HG03457 (cell line): Measurements from ENCODE around the gene SYT17.

Source experiments
- ATAC-seq: cut with Tn5 transposase; IDR thresholded peaks from one replicate; pipeline ENCODE4 v1.9.1; 2021; ENCODE audit warnings: moderate number of reproducible peaks; ENCODE audit not compliant: unreplicated experiment

SYT17 gene

DNA sequence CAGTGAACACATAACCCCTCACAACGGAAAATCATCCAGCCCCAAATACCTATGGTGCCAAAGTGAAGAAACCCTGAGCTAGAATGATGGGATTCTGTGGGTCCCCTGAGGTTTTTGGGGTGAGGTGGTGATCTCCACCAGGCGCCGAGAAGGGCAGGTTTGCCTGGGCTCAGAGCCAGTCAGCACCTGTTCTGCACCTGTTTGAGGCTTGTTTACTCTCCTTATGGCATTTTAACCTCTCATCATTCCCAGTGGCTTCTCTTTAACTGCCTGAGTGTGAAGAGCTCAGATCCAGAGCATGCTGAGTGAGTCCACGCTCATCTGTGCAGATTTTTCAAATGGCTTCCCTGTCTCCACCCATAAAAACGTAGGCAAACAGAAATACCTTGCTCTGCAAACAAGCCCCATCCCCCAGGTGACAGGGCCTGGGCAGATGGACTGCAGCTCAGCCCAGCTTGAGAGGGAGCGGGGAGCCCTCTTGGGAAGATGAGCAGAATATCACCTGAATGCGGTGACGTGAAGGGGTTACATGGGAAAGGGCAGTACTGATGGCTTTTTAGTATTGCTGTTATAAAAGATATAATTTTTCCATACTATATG is 77.4 kb downstream of the SYT17 start:
- no peak for ATAC-seq

DNA sequence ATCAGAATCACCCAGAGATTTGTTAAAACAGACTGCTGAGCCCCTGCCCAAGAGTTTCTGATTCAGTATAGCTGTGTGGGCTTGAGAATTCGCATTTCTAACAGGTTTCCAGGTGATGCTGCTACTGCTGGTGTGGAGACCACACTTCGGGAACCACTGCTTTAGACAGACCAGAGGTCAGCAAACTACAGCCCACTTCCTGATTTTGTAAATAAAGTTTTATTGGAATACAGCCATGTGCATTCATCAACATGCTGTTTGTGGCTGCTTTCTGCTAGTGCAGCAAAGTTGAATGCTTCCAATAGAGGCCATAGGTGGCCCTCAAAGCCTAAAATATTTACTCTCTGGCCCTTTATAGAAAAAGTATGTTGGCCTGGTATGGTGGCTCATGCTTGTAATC is 84.9 kb downstream of the SYT17 start:
- no peak for ATAC-seq

GRCh38 chr16:19254611-19255010 is 86.6 kb downstream of the SYT17 start:
- ATAC-seq: no peak

DNA sequence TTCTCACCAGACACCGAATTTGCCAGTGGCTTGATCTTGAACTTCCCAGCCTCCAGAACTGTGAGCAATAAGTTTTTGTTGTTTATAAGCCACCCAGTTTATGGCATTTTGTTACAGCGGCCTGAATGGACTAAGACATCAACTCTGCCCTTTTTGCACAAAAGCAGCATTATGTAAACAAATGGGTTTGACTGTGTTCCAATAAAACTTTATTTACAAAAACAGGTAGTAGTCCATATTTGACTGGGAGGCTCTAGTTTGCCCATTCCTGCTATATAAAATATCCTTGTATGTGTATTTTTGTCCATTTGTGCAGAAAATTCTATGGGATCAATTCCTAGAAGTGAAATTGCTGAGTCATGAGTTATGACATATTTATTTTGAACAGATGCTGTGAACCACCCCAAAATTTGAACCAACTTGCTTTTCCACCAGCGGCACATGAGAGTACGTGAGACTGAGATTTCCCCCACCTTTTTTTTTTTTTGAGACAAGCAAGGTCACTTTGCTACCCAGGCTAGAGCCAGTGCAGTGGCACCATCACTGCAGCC is 96.2 kb downstream of the SYT17 start:
- no peak for ATAC-seq

DNA sequence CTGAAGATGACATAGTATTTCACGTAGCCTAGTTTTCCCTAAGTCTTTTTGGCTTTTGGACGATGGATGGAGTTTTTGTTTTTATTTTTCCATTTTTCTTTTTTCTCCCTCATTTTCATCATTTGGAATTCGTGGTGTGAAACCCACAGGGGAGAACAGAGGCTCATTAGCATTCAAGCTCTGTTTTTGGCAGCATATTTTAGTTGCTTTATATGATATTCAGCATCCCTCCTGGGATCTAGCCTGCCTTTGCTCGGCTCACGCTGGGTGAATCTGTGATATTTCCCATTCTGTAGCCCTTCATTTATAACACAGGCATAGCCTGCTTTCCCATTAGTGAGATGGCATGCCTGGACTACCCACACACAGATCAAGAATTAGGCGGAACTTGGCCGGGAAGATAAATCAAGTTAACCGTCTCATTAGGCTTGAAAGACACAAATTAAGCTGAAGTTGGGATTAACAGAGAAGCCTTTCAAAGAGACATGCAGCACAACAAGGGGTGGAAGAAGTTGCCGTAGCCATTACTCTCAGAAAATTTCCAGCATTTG is 97.4 kb downstream of the SYT17 start:
- ATAC-seq: no peak

DNA sequence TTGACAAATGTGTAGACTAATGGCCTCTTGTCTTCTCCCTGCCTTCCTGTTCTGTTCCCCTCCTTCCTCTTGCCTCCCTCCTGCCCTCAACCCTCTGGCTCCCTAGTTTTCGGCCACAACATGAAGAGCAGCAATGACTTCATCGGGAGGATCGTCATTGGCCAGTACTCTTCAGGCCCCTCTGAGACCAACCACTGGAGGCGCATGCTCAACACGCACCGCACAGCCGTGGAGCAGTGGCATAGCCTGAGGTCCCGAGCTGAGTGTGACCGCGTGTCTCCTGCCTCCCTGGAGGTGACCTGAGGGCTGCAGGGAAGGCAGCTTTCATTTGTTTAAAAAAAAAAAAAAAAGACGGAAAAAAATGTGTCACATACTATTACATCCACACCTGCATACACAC is 98.7 kb downstream of the SYT17 start:
- ATAC-seq: no peak

DNA sequence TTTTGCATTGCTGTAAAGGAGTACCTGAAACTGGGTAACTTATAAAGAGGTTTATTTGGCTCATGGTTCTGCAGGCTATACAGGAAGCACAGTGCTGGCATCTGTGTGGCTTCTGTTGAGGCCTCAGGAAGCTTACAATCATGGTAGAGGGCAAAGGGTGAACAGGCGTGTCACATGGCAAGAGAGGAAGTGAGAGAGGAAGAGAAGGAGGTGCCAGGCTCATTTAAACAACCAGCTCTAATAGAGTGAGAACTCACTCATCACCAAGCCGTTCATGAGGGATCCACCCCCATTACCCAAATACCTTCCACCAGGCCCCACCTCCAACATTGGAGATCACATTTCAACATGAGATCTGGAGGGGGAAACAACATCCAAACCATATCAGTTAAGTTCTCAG is 101.1 kb downstream of the SYT17 start:
- ATAC-seq: no peak

GRCh38 chr16:19274165-19274797 is 106.2 kb downstream of the SYT17 start:
- no peak for ATAC-seq

DNA sequence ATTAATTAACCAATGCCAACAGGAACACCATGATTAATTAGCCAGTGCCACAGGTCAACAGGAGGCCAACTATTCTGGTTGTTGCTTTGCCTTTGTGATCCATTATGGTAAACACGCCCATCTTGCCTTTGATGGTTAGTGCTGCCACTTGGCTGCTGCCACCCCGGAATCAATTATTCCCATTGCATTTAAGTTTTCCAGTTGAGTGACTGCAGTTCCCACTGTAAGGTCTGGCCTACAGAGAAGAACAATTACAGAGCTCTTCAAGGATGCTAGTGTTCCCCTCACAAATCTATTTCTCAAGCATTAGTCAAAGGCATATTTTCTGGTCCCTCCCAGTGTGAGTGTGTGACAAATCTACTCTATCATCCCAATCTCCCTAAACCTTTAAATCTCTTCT is 110.4 kb downstream of the SYT17 start:
- no peak for ATAC-seq

- ATAC-seq: no peak
These were observed 113.2 kb downstream of the SYT17 start for GRCh38 chr16:19281246-19281645.

GRCh38 chr16:19282101-19282500 is 114.1 kb downstream of the SYT17 start:
- ATAC-seq: no peak

DNA sequence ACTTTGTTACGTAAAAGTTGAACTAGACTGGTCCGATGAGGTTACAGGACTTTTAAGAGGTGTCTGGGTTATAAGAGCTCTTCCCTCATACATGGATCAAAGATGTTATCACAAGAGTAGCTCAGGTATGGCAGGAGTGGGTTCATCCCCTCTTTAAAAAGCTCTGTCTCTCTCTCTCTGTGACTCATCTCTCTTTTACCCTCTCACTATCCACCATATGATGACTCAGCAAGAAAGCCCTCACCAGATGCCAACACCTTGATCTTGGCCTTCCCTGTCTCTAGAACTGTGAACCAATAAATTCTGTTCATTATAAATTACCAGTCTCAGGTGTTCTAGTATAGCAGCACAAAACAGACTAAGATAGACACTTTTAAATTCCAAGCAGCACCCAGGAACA is 115.6 kb downstream of the SYT17 start:
- ATAC-seq: no peak

DNA sequence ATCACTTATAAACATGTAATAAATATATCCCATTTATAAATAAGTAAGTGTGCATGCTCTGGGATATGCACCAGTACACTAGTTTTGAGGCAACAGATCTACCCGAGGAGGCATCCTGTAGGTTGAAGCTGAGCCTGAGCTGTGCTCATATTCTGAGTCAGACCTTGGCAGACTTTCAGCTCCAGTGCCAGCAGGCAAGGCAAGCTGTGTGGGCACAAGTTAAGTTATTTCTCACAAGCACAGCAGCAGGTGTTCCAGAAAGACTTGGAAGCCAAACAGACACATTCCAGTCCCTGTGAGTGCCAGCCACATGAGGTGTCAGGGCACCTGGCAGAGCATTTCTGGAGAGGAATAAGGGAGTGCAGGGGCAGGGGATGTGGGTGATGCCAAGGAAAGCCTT is 116.2 kb downstream of the SYT17 start:
- no peak for ATAC-seq

- ATAC-seq: no peak
These were observed 117.4 kb downstream of the SYT17 start, which contains the start of gene CLEC19A for GRCh38 chr16:19285431-19285830. Gene CLEC19A, plus strand, starts transcription at chr16:19285731. Its CDS starts 121 bp downstream, at chr16:19285852.

GRCh38 chr16:19286827-19287226 is 118.8 kb downstream of the SYT17 start:
- no peak for ATAC-seq

DNA sequence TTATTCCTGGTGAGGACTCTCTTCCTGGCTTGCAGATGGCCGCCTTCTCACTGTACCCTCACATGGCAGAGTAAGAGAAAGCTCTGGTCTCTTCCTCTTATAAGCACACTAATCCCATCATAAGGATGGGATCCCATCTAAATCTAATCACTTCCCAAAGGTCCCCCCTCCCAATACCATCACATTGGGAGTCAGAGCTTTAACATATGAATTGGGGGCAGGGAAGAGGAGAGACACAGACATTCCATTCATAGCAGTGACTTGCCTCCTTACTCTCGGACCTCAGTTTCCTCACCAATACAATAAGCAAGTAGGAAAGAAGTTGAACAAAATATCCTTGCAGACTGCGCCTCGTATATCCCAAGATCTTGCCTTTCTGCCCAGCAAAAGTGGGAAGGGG is 119.2 kb downstream of the SYT17 start:
- no peak for ATAC-seq

GRCh38 chr16:19288872-19289799 is 121.1 kb downstream of the SYT17 start:
- no peak for ATAC-seq

GRCh38 chr16:19289811-19290485 is 121.9 kb downstream of the SYT17 start:
- no peak for ATAC-seq

- ATAC-seq: no peak
These were observed 122.8 kb downstream of the SYT17 start for GRCh38 chr16:19290860-19291259.

DNA sequence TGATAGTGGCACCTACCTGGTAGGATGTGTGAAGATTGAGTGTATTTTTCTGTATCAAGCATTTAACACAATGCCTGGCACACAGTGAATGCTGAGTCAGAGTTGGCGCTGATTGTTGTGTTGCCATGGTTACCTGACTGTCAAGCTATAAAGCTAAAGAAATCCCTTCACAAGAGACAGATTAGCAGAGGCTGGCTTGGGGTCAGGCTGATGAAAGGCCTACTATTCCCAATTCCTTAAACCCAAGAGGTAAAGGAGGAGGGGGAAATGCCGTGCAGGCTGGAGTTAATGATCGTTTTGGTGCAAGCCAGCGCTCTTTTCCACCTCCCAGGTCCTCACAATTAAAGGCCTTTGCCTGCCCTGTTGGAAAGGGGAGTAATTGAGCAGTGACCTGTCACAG is 123.4 kb downstream of the SYT17 start:
- no peak for ATAC-seq

DNA sequence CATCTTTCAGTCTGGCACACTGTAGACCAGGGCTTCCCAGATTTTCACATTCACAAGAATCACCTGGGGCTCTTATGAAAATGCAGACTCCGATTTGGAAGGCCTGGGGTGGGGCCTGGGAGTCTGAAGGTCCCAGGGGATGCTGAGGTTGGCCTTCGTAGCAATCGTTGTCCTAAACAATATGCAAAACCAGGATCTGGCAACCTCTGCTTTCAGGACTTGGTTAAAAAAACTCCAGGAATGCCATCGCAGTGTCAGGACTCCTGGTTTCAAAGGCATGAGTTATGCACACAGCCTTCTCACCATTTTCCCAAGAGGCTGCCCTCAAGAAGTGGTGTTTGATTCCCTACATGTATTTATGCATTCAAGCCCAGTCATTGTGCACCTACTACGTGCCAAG is 124.1 kb downstream of the SYT17 start:
- no peak for ATAC-seq
